ENCODE measurements around the gene SPARCL1. TPM values are rescaled to one million over a fixed set of nuclear protein-coding genes. Genes with fewer than 3 reads are reported as not detected.
"Not testable (repeated sequence)": the region's sequence is repeated elsewhere in the genome, so short reads cannot be mapped to it uniquely, and the experiment has no call there.

The SPARCL1 gene, protein sequence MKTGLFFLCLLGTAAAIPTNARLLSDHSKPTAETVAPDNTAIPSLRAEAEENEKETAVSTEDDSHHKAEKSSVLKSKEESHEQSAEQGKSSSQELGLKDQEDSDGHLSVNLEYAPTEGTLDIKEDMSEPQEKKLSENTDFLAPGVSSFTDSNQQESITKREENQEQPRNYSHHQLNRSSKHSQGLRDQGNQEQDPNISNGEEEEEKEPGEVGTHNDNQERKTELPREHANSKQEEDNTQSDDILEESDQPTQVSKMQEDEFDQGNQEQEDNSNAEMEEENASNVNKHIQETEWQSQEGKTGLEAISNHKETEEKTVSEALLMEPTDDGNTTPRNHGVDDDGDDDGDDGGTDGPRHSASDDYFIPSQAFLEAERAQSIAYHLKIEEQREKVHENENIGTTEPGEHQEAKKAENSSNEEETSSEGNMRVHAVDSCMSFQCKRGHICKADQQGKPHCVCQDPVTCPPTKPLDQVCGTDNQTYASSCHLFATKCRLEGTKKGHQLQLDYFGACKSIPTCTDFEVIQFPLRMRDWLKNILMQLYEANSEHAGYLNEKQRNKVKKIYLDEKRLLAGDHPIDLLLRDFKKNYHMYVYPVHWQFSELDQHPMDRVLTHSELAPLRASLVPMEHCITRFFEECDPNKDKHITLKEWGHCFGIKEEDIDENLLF
- total RNA-seq, result 1,000 to 10,000 TPM in 1 of 4 donors, 100 to 1,000 TPM in 3; 438 to 1,726 (median 559) TPM

DNA sequence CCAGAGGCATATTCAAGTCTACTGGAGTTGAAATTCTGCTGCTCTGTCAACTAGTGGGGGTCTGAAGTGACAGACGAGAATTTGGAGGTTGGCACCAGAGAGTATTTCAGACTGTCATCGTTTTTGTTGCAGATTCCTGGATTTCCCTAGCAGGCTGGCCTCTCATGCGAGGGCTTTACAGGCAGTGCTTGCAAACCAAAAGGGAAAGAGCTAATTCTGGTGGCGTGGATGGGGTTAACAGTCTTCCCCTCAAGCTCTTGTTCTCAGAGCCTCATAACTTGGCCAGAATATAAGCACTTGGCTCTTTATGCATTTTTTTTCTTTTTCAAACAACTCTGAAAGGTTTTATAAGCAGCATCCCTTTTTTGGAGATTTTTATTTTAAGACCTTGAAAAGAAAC is at the start of gene SPARCL1:
SPARCL1 (minus strand) TSS at position 190 of the 400 bp plus-strand sequence. CDS start 29,802 bp downstream, outside the sequence.
- ATAC-seq (ENCODE audit: low FRiP score) (peak; percentile 45), DNase-seq (ENCODE audit: low spot score) (no peak)

DNA sequence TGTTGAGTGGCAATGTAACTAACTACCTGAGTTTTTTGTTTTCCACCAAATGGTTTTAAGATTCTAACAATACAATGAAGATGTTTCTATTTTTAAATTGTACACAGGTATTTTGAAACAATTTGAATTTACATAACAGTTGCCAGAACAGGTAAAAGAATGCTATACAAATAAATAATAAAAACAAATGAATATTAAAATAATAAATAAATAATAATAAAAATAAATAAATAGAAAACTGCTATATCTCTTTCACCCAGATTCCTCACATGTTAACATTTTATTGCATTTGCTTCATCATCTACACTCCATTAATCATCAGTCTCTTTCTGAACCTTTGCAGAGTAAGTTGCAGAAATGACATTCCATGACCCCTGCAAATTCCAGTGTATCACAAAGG is 46.8 kb upstream of the SPARCL1 start:
- DNase-seq (ENCODE audit: low spot score), result no peak
- TF ChIP-seq, protein P1, sequence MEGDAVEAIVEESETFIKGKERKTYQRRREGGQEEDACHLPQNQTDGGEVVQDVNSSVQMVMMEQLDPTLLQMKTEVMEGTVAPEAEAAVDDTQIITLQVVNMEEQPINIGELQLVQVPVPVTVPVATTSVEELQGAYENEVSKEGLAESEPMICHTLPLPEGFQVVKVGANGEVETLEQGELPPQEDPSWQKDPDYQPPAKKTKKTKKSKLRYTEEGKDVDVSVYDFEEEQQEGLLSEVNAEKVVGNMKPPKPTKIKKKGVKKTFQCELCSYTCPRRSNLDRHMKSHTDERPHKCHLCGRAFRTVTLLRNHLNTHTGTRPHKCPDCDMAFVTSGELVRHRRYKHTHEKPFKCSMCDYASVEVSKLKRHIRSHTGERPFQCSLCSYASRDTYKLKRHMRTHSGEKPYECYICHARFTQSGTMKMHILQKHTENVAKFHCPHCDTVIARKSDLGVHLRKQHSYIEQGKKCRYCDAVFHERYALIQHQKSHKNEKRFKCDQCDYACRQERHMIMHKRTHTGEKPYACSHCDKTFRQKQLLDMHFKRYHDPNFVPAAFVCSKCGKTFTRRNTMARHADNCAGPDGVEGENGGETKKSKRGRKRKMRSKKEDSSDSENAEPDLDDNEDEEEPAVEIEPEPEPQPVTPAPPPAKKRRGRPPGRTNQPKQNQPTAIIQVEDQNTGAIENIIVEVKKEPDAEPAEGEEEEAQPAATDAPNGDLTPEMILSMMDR (IDR thresholded peaks at IDR 0.05), result no peak
- ATAC-seq (ENCODE audit: low FRiP score), result no peak

More for the DNA sequence above, at the start of gene SPARCL1:
- TF ChIP-seq, protein P1 (IDR thresholded peaks at IDR 0.05), result no peak

DNA sequence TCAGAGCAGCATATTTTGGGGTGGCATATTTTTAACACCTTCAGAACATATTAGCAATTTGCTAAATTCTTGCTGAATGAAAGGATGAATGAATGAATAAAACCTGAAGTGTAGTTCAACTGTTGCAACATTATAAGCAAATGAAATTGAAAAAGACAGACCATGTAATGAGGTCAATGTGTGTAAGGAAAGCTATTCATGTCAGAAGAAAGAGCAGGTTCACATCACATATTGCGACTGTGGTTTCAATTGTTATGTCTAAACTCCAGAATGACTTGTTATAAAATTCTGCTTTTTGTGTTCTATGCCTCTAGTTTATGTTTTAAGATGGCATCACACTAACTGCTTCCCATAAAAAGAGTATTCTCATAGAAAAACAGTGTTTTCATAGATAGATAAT is 46.2 kb upstream of the SPARCL1 start:
- TF ChIP-seq, protein P1 (IDR thresholded peaks at IDR 0.05), result no peak
- DNase-seq (ENCODE audit: low spot score) (no peak), ATAC-seq (ENCODE audit: low FRiP score) (no peak)

DNA sequence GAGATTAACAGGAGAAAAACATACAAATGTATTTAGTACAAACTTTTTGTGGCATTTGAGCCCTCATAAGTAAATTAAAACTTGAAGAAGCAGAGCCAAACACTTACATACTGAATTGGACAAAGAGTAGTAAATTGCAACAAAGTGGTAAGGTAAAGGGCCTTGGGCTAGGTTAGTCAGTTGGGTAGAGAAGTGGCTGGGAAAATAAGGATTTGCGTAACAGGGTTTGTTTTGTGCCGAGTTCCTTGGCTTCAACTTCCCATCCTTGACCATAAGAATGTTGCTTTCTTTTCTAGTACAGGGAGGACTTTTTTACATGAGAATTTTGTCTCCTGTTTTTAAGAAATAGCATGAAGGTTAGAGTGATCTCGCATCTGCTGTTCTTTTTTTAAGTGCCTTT is 45.8 kb upstream of the SPARCL1 start:
- ATAC-seq (ENCODE audit: low FRiP score) (no peak), DNase-seq (ENCODE audit: low spot score) (no peak)
- TF ChIP-seq, protein P1 (IDR thresholded peaks at IDR 0.05), result no peak

DNA sequence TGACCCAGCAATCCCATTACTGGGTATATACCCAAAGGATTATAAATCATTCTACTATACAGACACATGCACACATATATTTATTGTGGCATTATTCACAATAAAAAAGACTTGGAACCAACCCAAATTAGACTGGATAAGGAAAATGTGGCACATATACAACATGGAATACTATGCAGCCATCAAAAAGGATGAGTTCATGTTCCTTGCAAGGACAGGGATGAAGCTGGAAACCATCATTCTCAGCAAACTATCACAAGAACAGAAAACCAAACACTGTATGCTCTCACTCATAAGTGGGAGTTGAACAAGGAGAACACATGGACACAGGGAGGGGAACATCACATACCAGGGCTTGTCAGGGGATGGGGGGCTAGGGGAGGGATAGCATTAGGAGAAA is 45.2 kb upstream of the SPARCL1 start:
- ATAC-seq (ENCODE audit: low FRiP score); DNase-seq (ENCODE audit: low spot score): not testable (repeated sequence)

DNA sequence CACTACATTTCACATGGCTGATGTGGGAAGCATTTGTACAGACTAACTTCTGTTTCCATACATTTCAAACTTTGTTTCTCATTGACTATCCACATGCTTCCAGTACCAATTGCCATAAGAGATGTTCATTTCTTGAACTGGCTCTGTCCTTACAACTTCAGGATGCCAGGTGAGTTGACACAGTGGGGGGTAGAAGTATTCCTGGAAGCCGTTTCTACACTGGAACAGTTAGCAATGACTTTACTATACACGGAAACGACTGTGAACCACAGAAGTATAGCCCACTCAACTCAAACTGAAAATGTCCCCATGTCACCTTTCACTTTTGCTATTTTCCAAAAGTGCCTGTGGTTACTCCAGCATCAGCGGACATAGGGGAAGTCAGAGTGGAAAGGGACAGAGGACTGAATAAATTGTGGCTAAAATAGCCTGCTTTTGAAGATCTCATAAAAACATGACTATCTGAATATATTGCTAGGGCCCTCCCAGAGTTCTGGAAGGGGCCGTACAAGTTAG is 41.2 kb upstream of the SPARCL1 start:
- TF ChIP-seq, protein P1 (IDR thresholded peaks at IDR 0.05), result no peak
- DNase-seq (ENCODE audit: low spot score), result no peak
- no peak for ATAC-seq (ENCODE audit: low FRiP score)

DNA sequence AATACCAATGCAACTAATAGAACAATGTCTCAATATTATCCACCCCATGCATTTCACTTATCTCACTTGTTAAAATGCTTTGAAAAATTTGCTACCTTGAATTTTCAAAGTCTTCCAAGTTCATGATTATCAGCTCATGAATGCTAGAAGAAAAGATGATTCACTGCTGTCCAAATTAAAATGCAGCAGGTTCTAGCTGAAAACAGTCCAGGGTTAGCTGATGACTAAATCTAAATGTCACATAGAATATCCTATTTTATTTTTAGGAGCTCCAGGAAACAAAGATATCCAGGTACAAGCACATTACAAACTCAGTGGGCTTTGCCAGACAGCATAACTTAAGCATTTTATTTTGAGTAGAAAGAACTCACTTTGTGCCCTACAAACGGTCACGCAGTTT is 38.0 kb upstream of the SPARCL1 start:
- no peak for ATAC-seq (ENCODE audit: low FRiP score)
- TF ChIP-seq, protein P1 (IDR thresholded peaks at IDR 0.05), result no peak
- no peak for DNase-seq (ENCODE audit: low spot score)
